GM03348 (cell line): ENCODE results near the gene P2RX2.

Experiments
- DNase-seq: peaks from one replicate; pipeline ENCODE4 v3.0.0; 2012; ENCODE audit warnings: low spot score

P2RX2 gene

GRCh38 chr12:132662901-132663755 lies 44.6 kb downstream of the P2RX2 start:
- no peak for DNase-seq

- no peak for DNase-seq
These were observed 45.9 kb downstream of the P2RX2 start for GRCh38 chr12:132664206-132665148.

GRCh38 chr12:132665149-132665491 lies 46.5 kb downstream of the P2RX2 start:
- DNase-seq: no peak

GRCh38 chr12:132665794-132666193 lies 47.2 kb downstream of the P2RX2 start:
- no peak for DNase-seq

- no peak for DNase-seq
These were observed 49.9 kb downstream of the P2RX2 start for GRCh38 chr12:132668191-132669088.

- DNase-seq: no peak
These were observed 50.7 kb downstream of the P2RX2 start for GRCh38 chr12:132669166-132669879.
